ENCODE measurements around the gene HS6ST2.

DNA sequence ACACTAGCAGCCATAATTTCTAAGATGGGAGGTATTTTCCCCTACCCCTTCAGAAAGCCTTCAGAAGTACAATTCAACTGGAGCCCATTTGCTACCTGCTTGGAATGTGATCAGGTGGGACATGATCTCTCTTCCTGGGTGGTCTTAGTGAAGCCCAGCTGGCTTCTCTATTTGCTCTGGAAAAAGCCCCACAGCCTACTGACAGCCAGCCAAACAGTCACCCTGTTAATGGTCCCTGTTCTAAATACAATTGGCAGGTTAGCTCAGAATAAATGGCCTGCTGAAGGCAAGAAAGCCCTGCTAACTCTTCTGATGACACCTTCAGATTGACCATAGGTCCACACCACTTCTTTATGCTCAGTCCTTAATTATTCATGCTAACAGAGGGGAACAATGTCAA lies 39.9 kb downstream of the HS6ST2 start:
- no peak for TF ChIP-seq POLR2AphosphoS5 (IDR thresholded peaks at IDR 0.05; ENCODE audit: low read depth, low read length)
- no peak for TF ChIP-seq POLR2A (IDR thresholded peaks at IDR 0.05; ENCODE audit: low read depth, low read length)
- no peak for TF ChIP-seq TAF1 (IDR thresholded peaks at IDR 0.05; ENCODE audit: borderline replicate concordance, low read depth, low read length)

Data from GM12892 (cell line).